HS-5 (cell line): ENCODE results near the gene RPS6KA5.
A peak's percentile ranks its signal among the peaks of the same experiment; 100 is the strongest.
"Not testable (repeated sequence)": the region's sequence is repeated elsewhere in the genome, so short reads cannot be mapped to it uniquely, and the experiment has no call there.

Experiments
- DNase-seq: peaks from one replicate; pipeline ENCODE4 v3.0.0-alpha.2; 2012; ENCODE audit warnings: low read depth

RPS6KA5 gene

DNA sequence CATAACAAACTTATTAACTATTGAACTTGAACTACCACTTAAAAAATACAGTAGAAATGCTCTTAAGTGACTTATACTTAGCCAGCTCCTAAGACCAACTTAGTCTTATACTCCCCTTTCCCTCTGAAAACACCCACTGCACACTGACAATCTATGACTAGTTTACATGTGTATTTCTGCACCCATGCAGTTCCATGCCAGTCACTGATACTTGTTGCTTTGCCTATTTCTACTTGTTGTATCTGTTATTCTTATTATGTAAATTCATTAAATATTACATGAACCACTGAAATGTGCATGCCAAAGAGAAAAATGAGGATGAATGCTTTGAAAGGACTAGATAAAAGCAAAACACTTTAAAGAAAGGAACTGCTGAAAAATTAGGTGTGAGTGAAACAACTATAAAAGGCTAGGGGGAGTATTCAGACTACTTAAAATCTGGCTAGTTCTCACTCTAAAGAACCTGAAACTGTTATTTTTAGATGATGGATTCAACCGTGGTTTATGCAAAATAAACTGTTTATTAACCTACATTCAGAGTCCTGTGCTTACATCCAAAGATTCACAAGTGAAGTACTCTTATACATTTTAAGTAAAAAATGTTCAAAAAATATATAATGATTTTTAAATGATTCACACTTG is 74.7 kb downstream of the RPS6KA5 start:
- no peak for DNase-seq

DNA sequence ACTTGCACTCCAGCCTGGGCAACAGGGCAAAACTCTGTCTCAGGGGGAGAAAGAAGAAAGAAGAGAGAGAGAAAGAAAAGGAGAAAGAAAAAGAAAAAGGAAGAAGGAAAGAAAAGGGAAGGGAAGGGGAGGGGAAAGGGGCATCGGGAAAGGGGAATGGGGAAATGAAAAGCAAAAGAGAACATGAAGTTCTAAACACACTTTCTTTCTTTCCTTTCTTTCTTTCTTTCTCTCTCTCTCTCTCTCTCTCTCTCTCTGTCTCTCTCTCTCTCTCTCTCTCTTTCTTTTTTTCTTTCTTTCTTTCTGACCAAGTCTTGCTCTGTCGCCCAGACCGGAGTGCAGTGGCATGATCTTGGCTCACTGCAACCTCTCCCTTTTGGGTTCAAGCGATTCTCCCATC is 76.9 kb downstream of the RPS6KA5 start:
- no peak for DNase-seq

DNA sequence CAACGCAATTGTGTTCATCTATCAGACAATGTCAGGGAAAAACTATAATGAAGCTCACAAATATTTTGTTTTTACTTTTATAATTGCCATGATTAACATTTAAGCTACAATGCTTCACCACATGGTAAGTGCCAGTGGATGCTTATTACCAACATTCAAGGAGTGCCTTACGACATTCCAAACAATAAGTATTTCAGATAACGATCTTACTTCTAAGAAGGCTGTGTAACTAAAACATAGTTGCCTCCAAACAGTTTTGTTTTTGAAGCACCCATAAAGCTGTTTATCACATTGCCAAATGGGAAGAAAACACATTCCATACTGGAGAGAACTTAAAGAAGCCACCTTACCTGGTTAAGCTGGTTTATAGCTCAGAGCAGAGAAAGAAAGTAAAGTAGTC is 78.8 kb downstream of the RPS6KA5 start:
- DNase-seq, result no peak

DNA sequence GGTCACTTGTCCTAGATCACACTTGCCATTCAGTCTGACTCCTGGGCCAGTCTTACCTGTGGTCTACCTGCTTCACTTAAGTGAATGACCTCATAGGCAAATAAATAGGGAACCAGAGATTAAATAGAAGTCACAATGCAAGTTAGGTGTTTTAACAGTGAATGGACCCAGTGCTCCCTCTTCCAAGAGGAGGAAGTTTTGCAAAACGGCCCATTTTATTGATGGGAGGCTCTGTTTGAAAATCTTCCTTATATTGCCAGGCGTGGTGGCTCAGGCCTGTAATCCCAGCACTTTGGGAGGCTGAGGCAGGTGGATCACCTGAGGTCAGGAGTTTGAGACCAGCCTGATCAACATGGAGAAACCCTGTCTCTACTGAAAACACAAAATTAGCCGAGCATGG is 79.8 kb downstream of the RPS6KA5 start:
- not testable (repeated sequence) for DNase-seq

DNA sequence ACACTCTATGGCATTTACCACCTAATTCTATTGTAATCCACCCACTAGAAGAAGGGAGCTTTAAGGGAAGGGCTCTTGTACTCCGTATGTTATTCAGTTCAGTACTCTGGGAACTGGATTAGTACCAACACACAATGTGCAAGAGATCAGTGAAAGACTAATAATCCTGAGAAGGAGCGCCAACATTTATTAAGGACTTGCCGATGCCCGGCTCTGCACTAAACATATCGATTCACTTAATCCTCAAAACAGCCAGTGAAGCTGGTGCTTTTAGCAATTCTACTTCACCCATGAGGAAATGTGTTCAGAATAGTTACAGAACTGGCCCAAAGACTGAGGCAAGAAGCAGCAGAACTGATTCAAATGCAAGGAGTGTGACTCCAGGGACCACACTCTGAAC is 80.9 kb downstream of the RPS6KA5 start:
- no peak for DNase-seq

DNA sequence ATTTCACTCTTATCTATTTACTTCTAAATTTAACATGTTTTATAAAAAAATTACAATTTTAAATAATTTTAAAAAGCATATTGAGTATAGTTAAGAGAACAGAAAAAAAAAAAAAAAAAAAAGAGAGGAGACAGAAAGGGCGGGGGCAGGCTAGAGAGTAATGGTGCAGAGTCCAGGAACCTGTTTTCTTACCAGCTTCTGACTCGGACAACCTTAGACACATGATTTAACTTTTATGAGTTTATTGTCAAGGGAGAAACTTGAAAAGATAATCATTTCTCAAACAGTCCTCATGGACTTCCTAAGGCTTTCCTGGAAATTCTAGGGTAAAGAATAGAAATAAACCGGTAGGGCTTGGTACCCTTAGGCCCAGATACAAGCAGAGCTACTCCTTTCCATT is 84.3 kb downstream of the RPS6KA5 start:
- no peak for DNase-seq

DNA sequence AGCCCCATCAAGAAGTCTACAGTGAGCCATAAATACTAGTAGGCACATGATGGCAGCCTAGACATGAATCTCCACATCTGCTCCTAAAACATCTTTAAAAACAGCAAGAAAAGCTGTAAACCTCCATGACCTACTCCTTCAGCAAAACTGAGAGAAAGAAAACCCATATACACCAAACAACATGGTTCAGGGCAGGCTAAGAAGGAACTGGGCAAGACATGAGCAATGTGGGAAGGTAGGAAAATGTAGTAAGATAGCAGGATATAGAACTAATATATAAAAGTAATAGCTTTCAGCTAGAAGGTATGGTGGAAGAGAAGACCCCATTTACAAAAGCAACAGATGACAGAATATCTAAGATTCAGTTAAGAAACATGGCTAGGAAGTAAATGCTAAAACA is 88.8 kb downstream of the RPS6KA5 start:
- DNase-seq, result no peak

DNA sequence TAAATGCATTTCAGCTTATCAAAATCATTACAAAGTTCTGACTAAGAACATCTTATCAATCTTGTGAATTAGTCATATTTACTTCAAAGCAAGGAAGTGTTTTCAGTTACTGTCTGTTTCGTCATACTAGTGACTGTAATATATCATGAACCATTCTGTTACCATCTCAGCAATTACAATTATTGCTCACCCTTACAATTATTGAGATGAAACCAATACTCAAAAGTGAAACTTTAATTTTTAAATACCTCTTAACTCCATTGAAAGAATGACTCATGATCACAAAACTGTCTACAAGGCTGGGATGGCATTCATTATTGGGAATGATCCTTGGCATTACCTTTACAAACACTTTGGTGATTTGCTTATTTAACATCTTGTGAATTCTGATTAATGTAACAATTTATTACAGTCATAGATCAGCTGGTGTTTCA is 90.3 kb downstream of the RPS6KA5 start:
- DNase-seq, result peak; percentile 23

DNA sequence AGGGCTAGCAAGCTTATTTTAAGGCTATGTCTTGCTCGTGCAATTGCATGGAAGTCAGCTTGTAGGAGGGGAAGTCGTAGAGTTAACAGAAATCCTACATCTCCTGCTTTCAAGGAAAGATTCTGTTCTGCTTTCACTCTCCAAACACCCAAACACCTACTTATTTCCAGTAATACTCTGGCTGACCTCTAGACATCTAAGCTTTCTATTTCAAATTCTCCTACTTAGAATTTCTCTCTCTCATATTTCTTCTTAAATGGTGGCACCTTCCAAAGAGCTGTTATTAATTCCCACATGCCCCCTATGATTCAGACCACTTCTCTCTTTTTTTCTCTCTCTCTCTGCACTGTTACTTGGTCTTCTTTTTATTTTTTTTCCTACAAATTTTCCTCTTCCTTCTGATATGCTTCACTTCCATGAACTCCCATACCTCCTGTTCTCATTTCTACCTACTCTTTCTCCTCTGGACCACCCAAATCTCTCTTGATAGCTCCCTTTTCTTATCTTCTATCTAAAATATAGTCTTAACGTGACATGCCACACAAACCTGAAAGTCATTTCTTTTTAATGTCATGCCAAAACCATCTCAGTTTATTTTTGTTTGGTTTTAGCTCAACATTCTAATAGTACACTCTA is 90.8 kb downstream of the RPS6KA5 start:
- DNase-seq, result no peak

DNA sequence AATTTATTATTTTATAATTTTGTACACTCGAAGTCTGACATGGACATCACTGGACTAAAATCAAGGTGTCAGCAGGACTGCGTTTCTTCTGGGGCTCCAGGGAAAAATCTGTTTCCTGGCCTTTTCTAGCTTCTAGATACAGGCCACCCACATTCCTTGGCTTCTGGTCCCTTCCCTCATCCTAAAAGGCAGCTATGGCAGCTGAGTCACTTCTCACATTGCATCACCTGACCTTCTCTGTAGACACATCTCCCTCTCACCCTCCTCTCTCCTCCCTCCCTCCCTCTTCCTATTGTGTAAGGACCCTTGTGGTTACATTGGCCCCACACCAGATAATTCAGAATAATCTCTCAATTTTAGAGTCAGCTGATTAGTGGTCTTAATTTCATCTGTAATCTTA is 92.4 kb downstream of the RPS6KA5 start:
- DNase-seq, result no peak

DNA sequence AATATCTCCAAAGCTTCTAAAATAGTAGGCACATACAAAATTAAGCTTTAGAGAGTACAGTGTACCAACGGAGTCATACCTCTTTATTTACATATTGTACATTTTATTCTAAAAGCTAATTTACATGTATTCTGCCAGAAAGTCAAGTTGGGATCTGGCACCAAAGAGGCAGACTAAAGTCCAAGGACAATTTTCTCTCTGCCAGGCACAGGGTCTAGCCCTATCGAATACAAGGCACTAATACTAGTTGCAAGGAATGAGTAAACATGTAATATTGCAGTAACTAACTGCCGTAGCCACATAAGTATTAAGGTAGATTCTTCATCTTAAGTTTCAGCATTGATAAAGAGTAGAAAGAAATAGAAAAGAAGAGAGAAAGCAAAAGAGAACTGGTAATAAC is 93.9 kb downstream of the RPS6KA5 start:
- no peak for DNase-seq

DNA sequence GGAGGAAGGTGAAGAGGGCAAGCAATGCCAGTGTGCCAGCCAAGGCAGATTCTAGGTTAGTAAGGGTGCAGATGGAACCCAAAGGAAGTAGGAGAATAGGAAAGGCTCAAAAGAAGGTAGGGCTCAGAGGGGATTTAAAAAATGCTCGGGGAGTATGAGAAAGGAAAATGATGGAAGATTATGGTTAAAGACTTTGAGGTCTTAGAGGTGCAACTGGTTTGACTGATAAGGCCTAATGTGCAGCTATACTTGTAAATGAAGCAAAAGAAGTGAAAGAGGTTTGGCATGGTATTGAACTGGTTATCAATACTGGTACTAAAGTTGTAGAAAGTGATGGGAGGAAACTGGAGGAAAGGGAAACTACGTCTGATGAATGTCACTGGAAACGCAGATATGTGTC is 94.7 kb downstream of the RPS6KA5 start:
- DNase-seq, result no peak

DNA sequence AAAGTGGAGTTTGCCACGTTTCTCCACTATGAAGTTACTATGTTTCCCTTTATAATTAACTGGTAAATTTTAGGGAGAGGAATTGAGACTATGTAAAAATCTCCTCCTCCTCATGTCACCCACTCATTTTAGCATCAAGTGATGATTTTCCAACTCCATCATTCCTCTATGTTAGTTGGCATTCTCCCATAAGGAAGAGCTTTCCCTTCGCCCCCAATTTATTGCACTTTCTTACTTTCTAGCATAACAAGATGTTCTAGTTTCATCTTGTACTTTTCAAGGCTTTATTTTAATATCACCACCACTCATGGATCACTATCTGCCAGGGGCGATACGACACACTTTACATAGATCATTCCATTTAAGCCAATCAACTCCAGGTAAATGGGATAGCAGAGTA is 97.1 kb downstream of the RPS6KA5 start:
- no peak for DNase-seq

DNA sequence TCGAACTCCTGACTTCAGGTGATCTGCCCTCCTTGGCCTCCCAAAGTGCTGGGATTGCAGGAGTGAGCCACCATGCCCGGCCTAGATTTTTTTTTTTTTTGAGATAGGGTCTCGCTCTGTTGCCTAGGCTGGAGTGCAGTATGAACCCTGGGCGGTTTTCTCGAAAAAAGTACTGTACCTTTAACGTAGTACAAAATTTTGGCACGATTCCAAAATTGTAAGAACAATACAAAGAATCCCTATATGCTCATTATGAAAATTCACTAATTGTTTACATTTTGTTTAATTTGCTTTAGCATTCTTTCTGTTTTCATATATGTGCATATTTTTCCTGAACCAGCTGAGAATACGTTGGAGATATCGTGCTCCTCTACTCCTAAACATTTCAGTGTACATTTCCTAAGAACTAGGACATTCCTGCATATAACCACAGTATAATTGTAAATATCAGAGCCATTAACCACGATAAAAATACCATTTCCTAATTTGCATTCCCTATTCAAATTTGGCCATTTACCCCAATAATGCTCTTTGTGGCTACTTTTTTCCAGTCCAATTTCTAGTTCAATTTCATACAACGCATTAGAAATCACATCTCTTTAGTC is 97.8 kb downstream of the RPS6KA5 start:
- no peak for DNase-seq

DNA sequence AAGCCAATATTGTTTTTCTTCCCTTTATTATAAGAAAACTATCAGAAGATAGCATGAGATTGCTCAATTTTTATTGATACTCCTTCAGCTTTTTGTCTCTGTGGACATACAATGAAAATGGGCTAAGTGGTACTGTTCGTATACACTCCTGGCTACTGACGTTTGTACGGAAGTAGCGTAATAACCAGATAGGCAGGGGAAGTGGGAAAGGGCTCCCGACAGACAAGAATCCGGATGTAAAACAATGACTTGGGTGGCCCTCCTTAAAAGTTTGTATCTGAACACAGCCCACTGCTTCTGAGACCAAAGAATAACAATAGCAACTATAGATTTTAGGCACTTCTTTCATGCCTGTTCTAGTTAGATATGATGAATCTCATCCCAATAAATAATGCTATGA is 99.6 kb downstream of the RPS6KA5 start:
- no peak for DNase-seq

DNA sequence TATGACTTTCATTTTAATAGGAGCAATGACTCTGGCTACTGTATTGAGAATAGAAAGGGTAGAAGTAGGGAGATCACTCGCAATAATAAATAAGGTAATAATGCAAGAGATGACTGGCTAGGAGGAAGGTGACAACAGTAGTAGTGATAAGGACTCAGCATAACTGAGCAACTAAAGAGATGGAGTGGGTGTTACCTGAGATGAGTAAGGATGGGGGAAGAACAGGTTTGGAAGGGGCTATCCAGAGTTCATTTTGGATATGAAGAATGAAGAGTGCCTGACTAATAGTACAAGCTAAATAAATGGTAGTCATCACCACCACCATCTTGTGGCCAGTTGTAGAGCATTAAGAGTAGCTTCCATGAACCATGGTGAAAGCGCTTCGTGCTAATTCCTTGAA is 101.1 kb downstream of the RPS6KA5 start:
- no peak for DNase-seq

DNA sequence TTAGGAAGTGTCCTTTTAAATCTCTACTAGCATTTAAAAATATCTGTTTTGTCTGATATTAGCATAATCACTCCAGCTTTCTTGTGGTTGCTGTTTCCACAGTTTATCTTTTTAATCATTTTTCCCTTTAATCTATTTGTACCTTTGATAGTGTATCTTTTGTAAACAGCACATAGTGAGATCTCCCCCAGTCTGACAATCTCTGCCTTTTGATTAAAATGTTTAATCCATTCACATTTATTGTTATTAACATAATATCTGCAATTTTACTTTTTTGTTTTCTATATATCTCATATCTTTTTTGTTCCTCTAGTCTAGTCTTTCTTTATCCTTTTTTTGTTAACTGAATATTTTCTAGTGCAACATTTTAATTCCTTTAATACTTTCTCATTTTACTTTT is 104.2 kb downstream of the RPS6KA5 start:
- DNase-seq, result no peak

DNA sequence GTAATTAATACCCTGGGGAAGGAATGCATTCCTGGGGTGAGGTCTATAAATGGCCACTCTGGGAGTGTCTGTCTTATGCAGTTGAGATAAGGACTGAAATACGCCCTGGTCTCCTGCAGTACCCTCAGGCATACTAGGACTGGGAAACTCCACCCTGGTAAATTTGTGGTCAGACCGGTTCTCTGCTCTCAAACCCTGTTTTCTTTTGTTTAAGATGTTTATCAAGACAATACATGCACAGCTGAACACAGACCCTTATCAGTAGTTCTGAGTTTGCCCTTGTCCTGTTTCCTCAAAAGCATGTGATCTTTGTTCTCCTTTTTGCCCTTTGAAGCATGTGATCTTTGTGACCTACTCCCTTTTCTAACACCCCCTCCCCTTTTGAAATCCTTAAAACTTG is 106.8 kb downstream of the RPS6KA5 start:
- DNase-seq, result not testable (repeated sequence)

DNA sequence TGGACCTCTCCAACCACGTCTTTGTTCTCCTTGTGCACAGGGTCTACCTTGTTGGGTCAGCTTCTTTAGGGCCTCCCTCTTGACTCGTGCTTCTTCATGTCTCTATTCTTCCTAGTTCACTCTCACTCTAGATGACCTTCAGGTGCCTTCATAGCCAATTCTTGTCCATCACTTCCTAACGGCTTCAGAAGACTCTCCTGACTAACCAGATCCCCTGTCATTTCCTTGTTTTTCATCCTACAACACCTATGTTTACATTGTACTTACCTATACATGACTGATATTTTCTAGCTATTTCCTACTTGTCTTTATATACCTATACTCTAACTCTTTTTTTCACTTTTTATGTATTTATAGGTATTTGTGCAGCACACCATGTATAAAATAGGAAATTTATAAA is 117.1 kb downstream of the RPS6KA5 start:
- no peak for DNase-seq

DNA sequence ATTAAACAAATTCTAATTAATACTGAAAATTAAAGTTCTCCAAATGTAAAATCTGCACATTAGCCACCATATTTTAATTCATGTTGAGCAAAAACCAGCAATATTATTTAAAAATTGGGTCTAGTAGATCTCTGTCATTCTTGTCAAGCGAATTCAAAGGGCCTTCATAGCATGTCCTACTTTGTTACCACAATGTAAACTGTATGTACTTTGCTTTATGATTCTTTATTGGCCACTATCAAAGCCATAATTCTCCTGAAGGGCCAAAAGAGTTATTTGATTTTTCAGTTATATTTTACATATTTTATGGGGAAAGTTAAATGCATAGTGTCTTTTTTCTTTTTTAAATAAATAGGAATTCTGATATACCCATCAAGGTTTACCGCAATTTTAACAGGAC is 117.9 kb downstream of the RPS6KA5 start:
- no peak for DNase-seq

DNA sequence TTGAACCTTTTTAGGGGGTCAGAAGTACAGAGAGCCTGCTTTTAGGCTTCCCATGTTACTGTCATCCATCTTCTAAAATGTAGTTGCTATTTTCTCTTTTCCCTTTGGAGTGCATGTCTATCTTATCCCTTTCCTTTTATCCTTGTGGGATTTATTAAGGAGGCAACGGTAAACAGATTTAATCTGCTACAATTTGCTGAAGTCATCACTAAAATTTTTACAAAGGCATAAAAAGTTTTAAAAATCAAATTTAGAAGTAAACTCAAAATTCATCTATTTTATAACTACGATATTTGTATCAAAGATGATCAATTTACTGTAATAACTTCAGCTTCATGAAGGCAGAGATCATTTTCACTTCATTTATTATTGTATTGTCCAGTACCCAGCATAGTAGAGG is 118.7 kb downstream of the RPS6KA5 start:
- no peak for DNase-seq

DNA sequence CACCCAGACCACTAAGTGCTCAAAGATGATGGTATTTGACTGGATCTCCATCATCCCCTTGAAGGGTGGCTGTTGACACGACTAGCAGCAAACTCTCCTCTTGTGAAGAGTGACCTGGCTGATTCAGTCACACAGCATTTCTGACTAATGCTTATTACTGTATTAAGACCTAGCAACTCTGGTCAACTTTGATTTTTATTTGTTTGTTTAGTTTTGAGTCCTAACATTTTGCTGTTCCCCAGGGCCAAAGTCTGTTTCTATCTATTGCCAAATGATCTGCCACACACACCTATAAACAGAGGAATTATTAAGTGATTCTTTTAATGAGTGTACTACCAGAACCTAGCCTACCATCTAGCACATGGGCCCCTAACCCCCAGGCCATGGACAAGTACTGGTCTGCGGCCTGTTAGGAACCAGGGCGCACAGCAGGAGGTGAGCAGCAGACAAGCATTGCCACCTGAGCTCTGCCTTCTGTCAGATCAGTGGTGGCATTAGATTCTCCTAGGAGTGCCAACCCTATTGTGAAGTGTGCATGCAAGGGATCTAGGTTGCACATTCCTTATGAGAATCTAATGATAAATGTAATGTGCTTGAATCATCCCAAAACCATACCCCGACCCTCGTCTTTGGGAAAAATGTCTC is 120.0 kb downstream of the RPS6KA5 start:
- DNase-seq, result no peak

DNA sequence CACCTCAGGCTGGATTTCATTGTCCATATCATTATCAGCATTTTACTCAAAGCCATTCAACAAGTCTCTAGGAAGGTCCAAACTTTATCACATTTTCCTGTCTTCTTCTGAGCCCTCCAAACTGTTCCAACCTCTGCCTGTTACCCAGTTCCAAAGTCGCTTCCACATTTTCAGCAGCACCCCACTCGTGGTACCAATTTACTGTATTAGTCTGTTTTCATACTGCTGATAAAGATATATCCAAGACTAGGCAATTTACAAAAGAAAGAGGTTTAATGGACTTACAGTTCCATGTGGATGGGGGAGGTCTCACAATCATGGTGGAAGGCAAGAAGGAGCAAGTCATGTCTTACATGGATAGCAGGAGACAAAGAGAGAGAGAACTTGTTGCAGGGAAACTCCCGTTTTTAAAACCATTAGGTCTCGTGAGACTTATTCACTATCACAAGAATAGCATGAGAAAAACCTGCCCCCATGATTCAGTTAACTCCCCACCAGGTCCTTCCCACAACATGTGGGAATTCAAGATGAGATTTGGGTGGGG is 121.1 kb downstream of the RPS6KA5 start:
- not testable (repeated sequence) for DNase-seq
